Measurements from ENCODE around the gene ACBD4. TPM values are rescaled to one million over a fixed set of nuclear protein-coding genes. Genes with fewer than 3 reads are reported as not detected.
A peak's percentile ranks its signal among the peaks of the same experiment; 100 is the strongest.

ACBD4 gene
- total and polyA plus RNA-seq, 2 of the 4 experiments (the other 2 are of a cell fraction) = 2.3 to 5.7 TPM

DNA sequence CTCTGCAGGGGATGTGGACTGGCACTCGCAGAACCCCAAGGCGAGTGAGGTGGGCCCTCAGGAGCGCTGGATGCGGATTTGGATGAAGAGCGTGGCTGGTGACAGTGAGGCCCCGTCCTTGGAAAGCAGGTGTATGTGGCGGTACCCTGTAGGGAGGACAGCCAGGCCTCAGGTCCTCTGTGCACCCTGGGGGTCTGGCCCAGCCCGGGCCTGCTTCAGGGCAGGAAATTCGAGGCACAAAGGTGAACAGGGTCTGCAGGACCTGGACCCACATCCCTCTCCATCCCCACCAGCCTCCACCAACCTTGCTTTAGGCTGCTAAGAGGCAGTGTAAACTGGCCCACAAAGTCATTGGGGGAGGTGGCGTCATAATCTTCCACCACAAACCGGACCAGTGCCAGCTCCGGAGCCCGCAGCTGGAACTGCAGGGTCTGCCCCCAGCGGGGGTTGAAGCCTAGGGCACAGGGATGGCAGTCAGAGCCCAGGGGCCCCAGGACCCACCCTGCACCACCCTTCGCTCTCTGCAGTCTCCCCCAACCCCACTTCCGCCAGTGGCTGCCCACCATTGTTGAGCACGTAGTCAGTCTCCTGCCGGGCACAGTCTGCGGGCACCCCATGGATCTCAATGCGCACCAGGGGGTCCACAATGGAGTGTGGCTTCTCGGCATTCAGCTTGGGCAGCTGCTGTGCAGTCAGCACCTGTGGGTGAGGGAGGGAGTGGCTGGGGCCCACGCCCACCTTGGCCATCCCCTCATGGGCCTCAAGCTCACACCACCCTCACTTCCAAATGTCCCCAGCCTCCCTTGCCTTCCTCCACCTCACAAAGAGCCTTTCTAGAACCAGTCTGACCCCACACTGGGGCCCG, 22.7 kb upstream of the ACBD4 start (continued):
- no peak for TF ChIP-seq ELK1 (IDR thresholded peaks at IDR 0.05; ENCODE audit: borderline replicate concordance, low read depth, low read length)

DNA sequence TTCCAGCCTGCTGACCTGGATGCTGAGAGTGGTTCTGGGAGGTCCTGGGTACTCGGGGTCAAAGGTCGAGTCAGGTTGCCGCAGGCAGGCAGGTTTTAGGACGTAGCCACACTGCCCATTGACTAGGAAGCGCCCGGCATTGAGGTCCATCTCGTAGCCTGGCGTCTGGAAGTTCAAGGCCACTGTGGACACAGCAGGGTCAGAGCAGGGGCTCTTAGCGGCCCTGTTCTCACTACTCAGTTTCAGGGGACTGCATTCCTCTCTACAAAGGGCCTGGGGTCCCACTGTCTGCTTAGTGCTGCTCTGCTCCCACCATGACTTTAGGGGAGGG, 22.1 kb upstream of the ACBD4 start:
- no peak overlapping the region for H3K4ac ChIP-seq (ENCODE audit: low read depth, low read length)
- no peak overlapping the region for H3K27ac ChIP-seq (ENCODE audit: insufficient read depth, low read length)
- dilution Hi-C loops (cut with HindIII; ENCODE audit: low sequenced_read_pairs, unreplicated experiment) (no loop called here), intact Hi-C loops (cut with micrococcal nuclease) (no loop called here), in situ Hi-C loops (cut with MboI; ENCODE audit: low sequenced_read_pairs) (no loop called here)
- H3K14ac ChIP-seq (replicated peaks; ENCODE audit: low read depth, low read length) = no peak overlapping the region
- H3K18ac ChIP-seq (ENCODE audit: low read depth, low read length) = no peak overlapping the region
- H3K4me2 ChIP-seq (ENCODE audit: low read depth, low read length) = no peak overlapping the region
- H3K36me3 ChIP-seq (ENCODE audit: control insufficient read depth, insufficient read depth, low read length) = peaks cover 43% of the 10 kb centered on the region
- WGBS, 2 experiments (ENCODE audit: extremely low coverage in 2 of 2, insufficient read length in 1 of 2) = 92% methylated on average over 9 of the region's 9 CpGs; no CpG with 5 or more reads in 1 of the 2 experiments
- no peak overlapping the region for H3K23ac ChIP-seq (ENCODE audit: low read depth, low read length)
- no peak overlapping the region for H3K9ac ChIP-seq (ENCODE audit: low read depth, low read length)
- no peak overlapping the region for H3K56ac ChIP-seq (ENCODE audit: extremely low read depth, insufficient read depth, low read length)
- no peak overlapping the region for H2BK20ac ChIP-seq (ENCODE audit: low read depth, low read length)
- ATAC-seq (ENCODE audit: low read depth) = no peak
- H2AK5ac ChIP-seq (ENCODE audit: low read depth, low read length) = peak overlapping the region; percentile 3; the same call in 1 of the 2 replicates
- H3K4me3 ChIP-seq (ENCODE audit: insufficient read depth, low read depth, low read length) = no peak overlapping the region
- H4K8ac ChIP-seq (ENCODE audit: low read depth in 2 of 2, low read length in 2 of 2) = no peak overlapping the region
- no peak overlapping the region for H2AFZ ChIP-seq (replicated peaks; ENCODE audit: low read length, poor library complexity)
- peaks cover 5% of the 10 kb centered on the region; the same call in 1 of the 2 replicates for H3K4me1 ChIP-seq (ENCODE audit: control insufficient read depth, insufficient read depth, low read length)
- H2BK120ac ChIP-seq (ENCODE audit: low read depth, low read length) = no peak overlapping the region
- H4K5ac ChIP-seq (ENCODE audit: low read depth, low read length) = no peak overlapping the region
- no peaks in the 10 kb centered on the region for H3K9me1 ChIP-seq (ENCODE audit: insufficient read depth, low read length)
- ChIA-PET CTCF (no interaction called here), POLR2A (ENCODE audit: unreplicated experiment) (no interaction called here)
- no peaks in the 10 kb centered on the region for H3K9me3 ChIP-seq (ENCODE audit: control insufficient read depth, insufficient read depth, low read length)
- H2AK9ac ChIP-seq (replicated peaks; ENCODE audit: low read depth, low read length, poor library complexity) = no peak overlapping the region
- BruUV-seq (replicated peaks) = no TSS peak
- H3K27me3 ChIP-seq (ENCODE audit: control insufficient read depth, insufficient read depth, low read length) = no peaks in the 10 kb centered on the region
- peaks cover 1% of the 10 kb centered on the region; the same call in 1 of the 2 replicates for H4K20me1 ChIP-seq (ENCODE audit: insufficient read depth, low read length)
- no peak overlapping the region for H2BK15ac ChIP-seq (ENCODE audit: low read depth, low read length)
- DNase-seq = no peak
- no peak overlapping the region for H2BK5ac ChIP-seq (ENCODE audit: low read depth, low read length, poor library complexity, severe bottlenecking)
- no peaks in the 10 kb centered on the region; a peak in 1 of 4 replicates for H3K79me1 ChIP-seq (ENCODE audit: low read depth in 1 of 2, low read length in 2 of 2)
- no peak overlapping the region for H4K91ac ChIP-seq (ENCODE audit: insufficient read depth, low read depth, low read length)
- TF ChIP-seq NFE2L2 (IDR thresholded peaks at IDR 0.05; ENCODE audit: low read depth, low read length) (no peak), CHD1 (IDR thresholded peaks at IDR 0.05; ENCODE audit: low read depth, low read length) (no peak), MAFK (IDR thresholded peaks at IDR 0.05; ENCODE audit: low read depth, low read length) (no peak), RAD21 (IDR thresholded peaks at IDR 0.05; ENCODE audit: low read length) (no peak), RFX5 (IDR thresholded peaks at IDR 0.05; ENCODE audit: low read depth, low read length) (no peak), CEBPB (IDR thresholded peaks at IDR 0.05; ENCODE audit: low read depth, low read length) (no peak), MXI1 (IDR thresholded peaks at IDR 0.05; ENCODE audit: borderline replicate concordance, low read depth, low read length) (no peak), CTCF (conservative IDR thresholded peaks at IDR 0.05; ENCODE audit: low read depth, low read length) (no peak), BHLHE40 (IDR thresholded peaks at IDR 0.05; ENCODE audit: low read depth, low read length) (no peak), SMC3 (IDR thresholded peaks at IDR 0.05; ENCODE audit: low read depth, low read length) (no peak), FOS (IDR thresholded peaks at IDR 0.05; ENCODE audit: low read depth, low read length) (no peak), MAZ (IDR thresholded peaks at IDR 0.05; ENCODE audit: borderline replicate concordance, low read depth, low read length) (no peak), POLR2A (IDR thresholded peaks at IDR 0.05; ENCODE audit: low read depth, low read length) (no peak)

All from IMR-90 (cell line).